RCC 7860 (cell line): ENCODE data around the gene DISP3.
"Not testable (repeated sequence)": the region's sequence is repeated elsewhere in the genome, so short reads cannot be mapped to it uniquely, and the experiment has no call there.

Source experiments
- DNase-seq: peaks from one replicate; pipeline ENCODE4 v3.0.0-alpha.2; 2015; ENCODE audit warnings: low spot score
- FAIRE-seq: peaks from 2 replicates; lab custom pipeline; 2012; peaks lifted over from hg19 to GRCh38; lab: Jason Lieb, UNC

The DISP3 gene

DNA sequence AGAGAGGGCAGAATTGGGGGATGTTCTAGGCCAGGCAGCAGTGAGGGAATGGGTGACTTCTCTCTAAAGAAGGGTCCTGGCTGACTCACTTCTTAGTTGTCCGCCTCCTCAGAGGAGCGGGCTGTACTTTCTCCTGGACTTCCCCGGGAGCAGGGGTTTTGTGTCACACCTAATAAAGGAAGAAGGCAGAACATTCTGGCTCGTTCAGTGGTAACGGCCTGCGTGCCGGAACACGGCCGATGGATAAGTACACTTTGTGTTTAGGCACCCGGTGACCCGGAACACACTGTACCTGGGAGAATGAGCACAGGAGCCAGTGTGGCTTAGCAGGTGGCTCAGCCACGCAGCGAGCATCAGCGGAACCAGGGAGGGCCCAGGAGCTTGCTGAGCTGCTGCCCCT is 90.6 kb downstream of the DISP3 start:
- FAIRE-seq (no peak), DNase-seq (no peak)

DNA sequence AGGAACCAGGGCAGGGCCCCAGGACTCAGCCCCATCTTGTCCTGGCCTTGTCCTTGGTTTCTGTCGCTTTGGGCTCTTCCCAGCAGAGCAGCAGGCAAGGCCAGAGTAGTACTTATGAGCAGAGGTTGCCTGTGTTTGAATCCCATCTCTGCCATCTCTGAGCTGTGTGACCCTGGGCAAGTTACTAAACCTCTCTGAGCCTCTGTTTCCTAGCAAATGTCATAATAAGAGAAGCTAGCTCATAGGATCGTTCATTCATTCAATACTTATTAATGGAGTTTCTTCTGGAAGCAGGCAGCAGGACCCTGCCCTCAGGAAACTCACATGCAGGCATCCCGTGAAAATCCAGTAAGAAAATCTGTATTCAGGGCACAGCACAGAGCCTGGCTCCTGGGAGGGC is 91.0 kb downstream of the DISP3 start:
- no peak for FAIRE-seq
- no peak for DNase-seq

DNA sequence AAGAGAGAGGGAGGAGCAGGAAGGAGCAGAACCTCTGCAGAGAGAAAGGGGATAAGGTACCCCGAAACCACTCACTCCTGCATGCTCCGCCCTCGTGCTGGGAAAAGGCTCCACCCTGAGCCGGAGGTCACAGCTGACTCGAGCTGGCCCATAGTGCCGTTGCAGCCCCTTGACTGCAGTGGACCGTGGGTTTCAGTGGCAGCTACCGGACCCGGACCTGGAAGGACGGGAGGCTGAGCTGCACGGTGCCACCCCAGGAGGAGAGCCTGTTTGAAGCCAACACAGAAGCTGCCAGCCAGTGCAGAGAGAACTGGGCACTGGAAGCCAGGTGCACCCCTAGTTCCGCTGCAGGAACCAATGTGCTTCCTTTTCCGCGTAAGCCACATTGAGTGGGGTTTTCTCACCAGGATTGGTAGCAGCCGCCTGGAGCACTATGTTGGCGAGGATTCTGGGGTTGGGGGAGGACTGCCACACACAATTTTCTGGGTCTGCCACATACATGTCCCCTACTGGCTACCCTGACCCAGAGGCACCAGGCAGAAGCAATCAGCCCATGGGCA is 91.9 kb downstream of the DISP3 start:
- no peak for FAIRE-seq
- no peak for DNase-seq

DNA sequence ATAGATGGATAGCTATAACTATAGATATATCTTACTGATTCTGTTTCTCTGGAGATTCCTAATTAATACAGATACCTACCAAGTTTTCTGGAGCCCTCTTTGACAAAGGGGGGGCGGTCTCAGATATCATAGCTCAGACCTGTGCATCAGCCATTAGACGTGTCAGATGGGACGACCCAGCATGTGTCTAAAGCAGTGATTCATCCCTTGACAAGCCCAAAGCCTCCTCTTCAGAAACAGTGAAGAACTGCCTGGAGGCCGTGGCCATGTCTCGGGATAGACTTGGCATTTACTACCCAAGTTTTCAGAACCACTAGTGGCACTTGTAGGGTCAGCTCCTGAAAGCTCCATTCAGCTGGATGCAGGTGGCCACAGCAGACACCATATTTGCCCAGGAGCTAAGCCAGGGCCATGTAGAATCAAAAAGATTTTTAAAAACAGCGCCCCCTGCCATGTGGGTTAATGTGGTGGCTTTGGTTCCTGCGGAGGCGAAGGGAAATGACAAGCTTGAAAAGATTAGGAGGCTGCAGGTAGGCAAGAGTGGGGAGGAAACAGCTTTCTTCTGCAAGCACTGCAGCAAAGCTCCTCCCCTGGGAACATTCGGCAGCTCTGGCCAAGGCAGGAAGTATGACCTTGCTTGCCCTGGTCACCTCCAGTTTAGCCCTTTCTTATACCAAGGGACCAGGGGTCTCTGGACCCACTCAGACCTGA is 93.1 kb downstream of the DISP3 start:
- DNase-seq, result no peak
- FAIRE-seq, result no peak

DNA sequence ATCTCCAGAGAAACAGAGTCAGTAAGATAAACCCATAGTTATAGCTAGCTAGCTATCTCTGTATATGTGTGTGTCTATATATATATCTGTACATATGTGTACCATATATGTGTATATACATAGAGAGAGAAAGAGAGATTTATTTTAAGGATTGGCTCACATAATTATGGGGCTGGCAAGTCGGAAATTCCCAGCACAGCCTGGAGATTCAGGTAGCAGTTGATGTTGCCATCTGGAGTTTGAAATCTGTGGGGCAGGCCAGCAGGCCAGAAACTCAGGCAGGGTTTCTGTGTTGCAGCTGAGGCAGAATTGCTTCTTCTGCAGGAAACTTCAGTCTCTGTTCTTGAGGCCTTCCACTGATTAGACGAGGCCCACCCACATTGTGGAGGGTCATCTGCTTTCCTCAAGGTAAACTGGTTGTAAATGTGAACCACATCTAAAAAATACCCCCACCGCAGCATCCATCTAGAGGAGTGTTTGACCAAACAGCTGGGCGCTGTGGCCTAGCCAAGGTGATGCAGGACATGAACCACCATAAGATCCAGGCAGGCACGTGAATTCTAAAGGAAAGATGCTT is 94.2 kb downstream of the DISP3 start:
- no peak for FAIRE-seq

DNA sequence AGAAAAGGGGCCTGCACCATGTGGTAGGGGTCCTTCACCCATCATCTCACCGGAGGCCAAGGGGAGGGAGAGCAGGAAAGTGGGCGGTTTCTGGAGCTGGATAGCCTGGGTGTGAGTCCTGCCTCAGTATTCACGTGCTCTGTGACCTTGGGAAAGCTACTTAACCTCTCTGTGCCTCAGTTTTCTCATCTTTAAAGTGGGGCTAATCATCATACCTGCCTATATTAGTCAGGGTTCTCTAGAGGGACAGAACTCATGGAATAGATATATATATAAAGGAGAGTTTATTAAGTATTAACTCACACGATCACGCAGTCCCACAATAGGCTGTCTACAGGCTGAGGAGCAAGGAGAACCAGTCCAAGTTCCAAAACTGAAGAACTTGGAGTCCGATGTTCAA is 96.6 kb downstream of the DISP3 start:
- no peak for DNase-seq
- no peak for FAIRE-seq

More for the DNA sequence above, 94.2 kb downstream of the DISP3 start:
- DNase-seq, result no peak

DNA sequence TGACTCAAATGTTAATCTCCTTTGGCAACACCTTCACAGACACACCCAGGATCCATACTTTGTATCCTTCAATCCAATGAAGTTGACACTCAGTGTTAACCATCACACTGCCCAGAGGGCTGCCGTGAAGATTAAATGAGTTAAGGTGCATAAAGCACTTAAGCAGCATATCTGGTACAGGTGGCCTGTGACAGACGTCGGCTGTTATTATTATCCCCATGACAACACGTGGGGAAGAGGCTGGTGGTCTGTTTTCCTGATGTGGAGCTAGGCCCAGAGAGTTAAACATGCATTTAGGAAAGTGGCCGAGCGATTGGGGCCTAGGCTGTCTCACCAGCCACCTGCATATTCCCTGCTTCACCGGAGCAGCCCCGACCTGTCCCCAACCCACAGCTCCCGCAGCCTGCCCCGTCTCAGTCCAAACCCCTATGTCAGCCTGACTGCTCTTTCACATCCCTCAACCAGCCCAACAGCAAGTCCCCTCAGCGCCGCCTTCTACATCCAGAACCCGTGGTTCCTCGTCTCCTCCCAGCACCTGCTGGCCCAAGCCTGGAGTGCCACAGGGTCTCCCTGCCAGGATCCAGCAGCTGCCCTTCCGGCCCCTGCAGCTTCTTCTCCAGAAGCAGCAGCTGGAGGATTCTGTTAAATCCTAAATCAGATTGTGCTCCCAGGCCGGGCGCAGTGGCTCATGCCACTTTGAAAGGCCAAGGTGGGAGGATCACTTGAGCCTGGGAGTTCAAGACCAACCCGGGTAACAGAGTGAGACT is 97.3 kb downstream of the DISP3 start:
- DNase-seq, result no peak

DNA sequence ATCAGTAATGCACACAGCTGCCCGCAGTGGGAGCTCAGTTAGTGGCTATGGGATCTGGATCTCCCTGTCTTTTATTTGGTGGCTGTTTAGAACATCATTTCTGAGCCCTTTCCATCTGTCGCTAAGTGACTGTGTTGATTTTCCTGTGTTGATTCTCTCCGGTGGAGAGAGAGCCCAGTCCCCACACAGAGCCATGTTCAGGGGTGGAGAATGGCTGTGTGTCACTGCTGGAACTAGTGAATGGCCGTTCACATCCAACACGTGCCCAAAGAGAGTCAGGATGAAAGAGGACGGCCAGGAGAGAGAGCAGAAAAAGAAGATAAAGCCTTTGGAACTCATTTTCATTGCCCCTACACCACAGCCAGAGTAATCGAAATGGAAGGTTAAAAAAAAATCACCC is 99.0 kb downstream of the DISP3 start:
- DNase-seq (no peak), FAIRE-seq (no peak)

More for the DNA sequence above, 97.3 kb downstream of the DISP3 start:
- no peak for FAIRE-seq

DNA sequence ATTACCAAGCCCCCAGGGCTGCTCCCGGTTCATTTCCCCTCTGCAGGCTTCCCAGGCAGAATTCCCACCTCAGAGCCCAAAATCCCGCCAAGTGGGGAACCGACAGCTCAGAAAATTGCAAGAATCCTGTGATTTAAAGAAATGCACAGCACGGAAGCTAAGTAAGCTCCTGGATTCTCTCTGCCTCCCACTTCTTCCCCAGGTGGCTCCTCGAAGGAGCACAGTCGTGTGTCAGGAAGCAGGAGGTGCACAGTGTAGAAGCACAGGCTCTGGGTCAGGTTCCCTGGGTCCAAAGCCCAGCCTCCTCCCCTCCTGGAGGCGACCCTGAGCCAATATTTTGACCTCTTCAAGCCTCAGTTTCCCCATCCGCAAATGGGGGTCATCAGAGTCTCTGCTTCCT is 100.6 kb downstream of the DISP3 start:
- FAIRE-seq, result no peak
- DNase-seq, result no peak

DNA sequence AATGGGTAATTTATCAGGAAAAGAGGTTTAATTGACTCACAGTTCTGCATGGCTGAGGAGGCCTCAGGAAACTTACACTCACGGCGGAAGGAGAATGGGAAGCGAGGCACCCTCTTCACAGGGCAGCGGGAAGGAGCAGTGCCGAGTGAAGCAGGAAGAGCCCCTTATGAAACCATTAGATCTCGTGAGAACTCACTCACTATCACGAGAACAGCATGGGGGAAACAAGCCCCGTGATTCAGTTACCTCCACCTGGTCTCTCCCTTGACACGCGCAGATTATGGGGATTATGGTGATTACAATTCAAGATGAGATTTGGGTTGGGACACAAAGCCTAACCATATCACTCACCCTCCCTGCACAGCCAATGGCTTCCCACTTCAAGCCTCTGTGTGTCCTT is 101.1 kb downstream of the DISP3 start:
- DNase-seq, FAIRE-seq: not testable (repeated sequence)

DNA sequence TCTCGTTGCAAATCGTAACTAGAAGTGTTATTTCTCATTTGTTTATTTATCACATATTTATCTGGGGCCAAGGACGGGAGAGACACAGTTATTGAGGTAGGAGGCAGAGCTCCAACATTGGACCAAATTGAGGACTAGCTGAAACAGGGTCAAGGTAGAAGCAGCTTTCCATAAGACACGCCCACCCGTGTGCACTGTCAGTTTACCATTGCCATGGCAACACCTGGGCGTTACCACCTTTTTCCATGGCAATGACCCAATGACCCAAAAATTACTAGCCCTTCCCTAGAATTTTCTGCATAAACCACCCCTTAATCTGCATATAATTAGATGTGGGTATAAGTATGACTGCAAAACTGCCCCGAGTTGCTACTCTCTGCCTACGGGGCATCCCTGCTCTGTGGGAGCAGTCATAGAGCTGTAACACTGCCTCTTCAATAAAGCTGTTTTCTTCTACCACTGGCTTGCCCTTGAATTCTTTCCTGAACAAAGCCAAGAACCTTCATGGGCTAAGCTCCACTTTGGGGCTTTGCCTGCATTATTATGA is 102.6 kb downstream of the DISP3 start:
- FAIRE-seq (no peak), DNase-seq (no peak)

DNA sequence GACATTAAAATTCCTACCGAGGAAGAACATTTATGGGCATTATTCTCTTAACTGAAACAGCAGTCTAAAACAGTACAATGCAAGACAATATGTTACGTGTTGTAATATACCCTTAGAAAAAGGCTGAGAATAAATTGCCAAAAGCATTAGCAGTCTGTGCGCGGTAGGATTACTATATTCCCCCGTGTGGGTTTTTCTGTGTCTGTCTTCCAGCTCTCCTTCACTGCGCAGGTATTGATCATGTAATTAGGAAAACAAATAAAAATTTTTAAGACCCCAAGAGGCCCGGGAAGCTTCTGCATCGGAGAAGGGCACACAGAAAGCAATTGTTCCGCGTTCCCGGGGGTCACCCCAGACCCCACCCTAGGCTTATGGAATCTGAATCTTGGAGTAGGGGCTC is 106.4 kb downstream of the DISP3 start:
- DNase-seq, result no peak
- no peak for FAIRE-seq
